MM.1S (cell line): ENCODE measurements around the gene LCN10.

Experiments
- DNase-seq: peaks from one replicate; pipeline ENCODE4 v3.0.0-alpha.2; 2015
- H2AFZ ChIP-seq: fragments of 300-600 bp; sonication (generic); 2 replicates; pipeline ENCODE4 v1.6.0; 2016; ENCODE audit warnings: antibody characterized with exemption, low read length
- H3F3A ChIP-seq: fragments of 300-600 bp; sonication (generic); 2 replicates; pipeline ENCODE4 v1.6.1; 2016; ENCODE audit warnings: mild to moderate bottlenecking, antibody characterized with exemption, low read length, moderate library complexity, mixed read lengths; ENCODE audit not compliant: insufficient read depth
- H3K27ac ChIP-seq: fragments of 300-600 bp; sonication (generic); 2 replicates; pipeline ENCODE4 v1.5.1; 2016; ENCODE audit warnings: mild to moderate bottlenecking, low read length
- H3K27me3 ChIP-seq: fragments of 300-600 bp; sonication (generic); replicated peaks from 2 replicates; pipeline ENCODE4 v1.6.0; 2016; ENCODE audit warnings: low read length; ENCODE audit not compliant: insufficient read depth
- H3K36me3 ChIP-seq: fragments of 300-600 bp; sonication (generic); replicated peaks from 2 replicates; pipeline ENCODE4 v1.6.1; 2016; ENCODE audit warnings: mild to moderate bottlenecking, low read length, mixed read lengths; ENCODE audit not compliant: insufficient read depth
- H3K4me1 ChIP-seq: fragments of 300-600 bp; sonication (generic); 2 replicates; pipeline ENCODE4 v1.6.1; 2016; ENCODE audit warnings: low read length, mixed read lengths
- H3K4me2 ChIP-seq: fragments of 300-600 bp; sonication (generic); 2 replicates; pipeline ENCODE4 v1.6.0; 2016; ENCODE audit warnings: low read depth, low read length
- H3K4me3 ChIP-seq: fragments of 300-600 bp; sonication (generic); 2 replicates; pipeline ENCODE4 v1.5.1; 2016; ENCODE audit warnings: low read length, mixed read lengths
- H3K79me2 ChIP-seq: fragments of 300-600 bp; sonication (generic); 2 replicates; pipeline ENCODE4 v1.6.1; 2016; ENCODE audit warnings: mixed run types, low read length, mixed read lengths
- H3K9ac ChIP-seq: fragments of 300-600 bp; sonication (generic); 2 replicates; pipeline ENCODE4 v1.6.1; 2016; ENCODE audit warnings: low read length, mixed read lengths
- H3K9me2 ChIP-seq: fragments of 300-600 bp; sonication (generic); replicated peaks from 2 replicates; pipeline ENCODE4 v1.6.1; 2016; ENCODE audit warnings: mild to moderate bottlenecking, low read length, mixed read lengths; ENCODE audit not compliant: insufficient read depth
- H3K9me3 ChIP-seq: fragments of 300-600 bp; sonication (generic); replicated peaks from 2 replicates; pipeline ENCODE4 v1.6.1; 2016; ENCODE audit warnings: mild to moderate bottlenecking, low read length, mixed read lengths; ENCODE audit not compliant: insufficient read depth
- H4K20me1 ChIP-seq: fragments of 300-600 bp; sonication (generic); 2 replicates; pipeline ENCODE4 v1.6.1; 2016; ENCODE audit warnings: mild to moderate bottlenecking, low read length, moderate library complexity, mixed read lengths; ENCODE audit not compliant: insufficient read depth
- CTCF ChIP-seq: fragments of 300-600 bp; sonication (generic); IDR thresholded peaks from 2 replicates; pipeline ENCODE4 v1.5.1; 2016; ENCODE audit warnings: antibody characterized with exemption, low read length, mixed read lengths
- EZH2 ChIP-seq: fragments of 300-600 bp; sonication (generic); optimal IDR thresholded peaks from 2 replicates; pipeline ENCODE3; 2017; ENCODE audit warnings: low read depth, mild to moderate bottlenecking, antibody characterized with exemption, low read length, mixed read lengths
- EZH2phosphoT487 ChIP-seq: fragments of 300-600 bp; sonication (generic); IDR thresholded peaks from 2 replicates; pipeline ENCODE4 v1.6.1; 2018; ENCODE audit warnings: antibody characterized with exemption, low read length

LCN10 gene

GRCh38 chr9:136732444-136733178, 10.1 kb downstream of the LCN10 start:
- H3K4me2 ChIP-seq: no peak overlapping the region
- peaks cover 4% of the 10 kb centered on the region for H3K79me2 ChIP-seq
- H3K9ac ChIP-seq: no peak overlapping the region

GRCh38 chr9:136729926-136730325, 12.8 kb downstream of the LCN10 start:
- TF ChIP-seq EZH2: no peak
- no peak for TF ChIP-seq EZH2phosphoT487
- no peak for TF ChIP-seq CTCF
- Histone ChIP-seq H3K9ac (no peak overlapping the region), H3K4me3 (no peak overlapping the region), H3K79me2 (peaks cover 28% of the 10 kb centered on the region), H3K9me2 (no peaks in the 10 kb centered on the region), H3K27me3 (peaks cover 16% of the 10 kb centered on the region), H3K27ac (no peak overlapping the region), H3K9me3 (no peaks in the 10 kb centered on the region), H3F3A (peaks cover 20% of the 10 kb centered on the region), H3K4me1 (peaks cover 17% of the 10 kb centered on the region), H3K4me2 (no peak overlapping the region), H3K36me3 (peaks cover 12% of the 10 kb centered on the region), H2AFZ (no peak overlapping the region), H4K20me1 (peaks cover 16% of the 10 kb centered on the region)
- no peak for DNase-seq

More at GRCh38 chr9:136732444-136733178, 10.1 kb downstream of the LCN10 start:
- no peak overlapping the region for H3K27ac ChIP-seq
- no peak overlapping the region for H3K4me3 ChIP-seq
- peaks cover 5% of the 10 kb centered on the region; the same call in 1 of the 2 replicates for H3K4me1 ChIP-seq
- H3K9me3 ChIP-seq: no peaks in the 10 kb centered on the region
- DNase-seq: no peak
- H2AFZ ChIP-seq: no peak overlapping the region
- H3K9me2 ChIP-seq: no peaks in the 10 kb centered on the region
- peaks cover 3% of the 10 kb centered on the region; the same call in 1 of the 2 replicates for H3F3A ChIP-seq
- H3K27me3 ChIP-seq: peaks cover 32% of the 10 kb centered on the region
- H4K20me1 ChIP-seq: no peaks in the 10 kb centered on the region
- TF ChIP-seq EZH2 (no peak), EZH2phosphoT487 (no peak), CTCF (no peak)
- H3K36me3 ChIP-seq: no peaks in the 10 kb centered on the region

GRCh38 chr9:136729144-136729543, 13.6 kb downstream of the LCN10 start:
- Histone ChIP-seq H3K4me3 (peak overlapping the region; percentile 80; the same call in 1 of the 2 replicates), H3K9ac (no peak overlapping the region), H3K9me2 (no peaks in the 10 kb centered on the region), H3K27me3 (peaks cover 14% of the 10 kb centered on the region), H3K9me3 (no peaks in the 10 kb centered on the region), H3K36me3 (peaks cover 12% of the 10 kb centered on the region), H3K4me1 (peaks cover 17% of the 10 kb centered on the region), H3K79me2 (peaks cover 28% of the 10 kb centered on the region), H3K27ac (no peak overlapping the region), H2AFZ (no peak overlapping the region), H3F3A (peaks cover 26% of the 10 kb centered on the region), H3K4me2 (peak overlapping the region; percentile 99; the same call in 1 of the 2 replicates), H4K20me1 (peaks cover 23% of the 10 kb centered on the region)
- TF ChIP-seq EZH2phosphoT487: no peak
- no peak for TF ChIP-seq CTCF
- TF ChIP-seq EZH2: no peak
- no peak for DNase-seq
